Brain microvascular endothelial cell (primary cell): ENCODE measurements around the gene TRIM71.
"Not testable (repeated sequence)": the region's sequence is repeated elsewhere in the genome, so short reads cannot be mapped to it uniquely, and the experiment has no call there.

Source experiments
- DNase-seq: peaks from one replicate; pipeline ENCODE4 v3.0.0-alpha.2; 2020
- H3K27ac ChIP-seq: fragments of 250-450 bp; sonication (Bioruptor Pico); 2 replicates; pipeline ENCODE4 v1.5.1; 2020; ENCODE audit warnings: mild to moderate bottlenecking, moderate library complexity
- H3K27me3 ChIP-seq: fragments of 250-450 bp; sonication (Bioruptor Pico); replicated peaks from 2 replicates; pipeline ENCODE4 v1.5.1; 2020; ENCODE audit warnings: mild to moderate bottlenecking
- H3K36me3 ChIP-seq: fragments of 250-450 bp; sonication (Bioruptor Pico); replicated peaks from 2 replicates; pipeline ENCODE4 v1.5.1; 2020; ENCODE audit warnings: mild to moderate bottlenecking
- H3K4me3 ChIP-seq: 2 replicates; pipeline ENCODE4 v1.5.1; 2011; ENCODE audit warnings: low read depth, mild to moderate bottlenecking, control low read depth, low read length, moderate library complexity
- in situ Hi-C: cut with HindIII; loops from 2 replicates; pipeline ENCODE4 v1.10.0; 2017; ENCODE audit warnings: low sequenced_read_pairs, low pct_ligation_motif_present
- TF ChIP-seq, protein P1 (sequence below): IDR thresholded peaks from 2 replicates; pipeline ENCODE4 v1.5.1; 2011; ENCODE audit warnings: low read depth, mild to moderate bottlenecking, moderate library complexity, low read length, control low read depth, inconsistent platforms; ENCODE audit errors: missing control alignments

Gene TRIM71

DNA sequence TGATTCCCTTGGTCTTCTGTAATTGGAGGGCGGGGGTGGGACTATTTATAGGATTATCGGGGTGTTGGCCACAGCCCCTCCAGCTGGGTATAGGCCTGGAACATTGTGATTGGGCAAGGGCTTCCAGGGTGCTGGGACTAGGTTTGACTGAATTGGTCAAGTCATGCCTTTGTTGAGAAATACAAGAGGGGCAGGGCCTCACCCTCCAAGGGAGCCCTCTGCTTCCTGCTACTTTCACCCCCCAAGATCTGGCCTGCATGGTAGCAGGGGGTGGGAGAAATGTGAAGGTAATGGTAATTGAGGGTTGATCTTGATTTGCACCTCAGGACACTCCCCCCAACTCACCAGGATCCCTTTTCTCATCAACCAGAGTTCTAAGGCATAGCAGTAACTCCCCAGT, 25.2 kb downstream of the TRIM71 start:
- no peaks in the 10 kb centered on the region for H3K27me3 ChIP-seq
- no peak overlapping the region for H3K4me3 ChIP-seq
- in situ Hi-C loops: no loop called here
- H3K36me3 ChIP-seq: no peaks in the 10 kb centered on the region
- TF ChIP-seq, protein P1, sequence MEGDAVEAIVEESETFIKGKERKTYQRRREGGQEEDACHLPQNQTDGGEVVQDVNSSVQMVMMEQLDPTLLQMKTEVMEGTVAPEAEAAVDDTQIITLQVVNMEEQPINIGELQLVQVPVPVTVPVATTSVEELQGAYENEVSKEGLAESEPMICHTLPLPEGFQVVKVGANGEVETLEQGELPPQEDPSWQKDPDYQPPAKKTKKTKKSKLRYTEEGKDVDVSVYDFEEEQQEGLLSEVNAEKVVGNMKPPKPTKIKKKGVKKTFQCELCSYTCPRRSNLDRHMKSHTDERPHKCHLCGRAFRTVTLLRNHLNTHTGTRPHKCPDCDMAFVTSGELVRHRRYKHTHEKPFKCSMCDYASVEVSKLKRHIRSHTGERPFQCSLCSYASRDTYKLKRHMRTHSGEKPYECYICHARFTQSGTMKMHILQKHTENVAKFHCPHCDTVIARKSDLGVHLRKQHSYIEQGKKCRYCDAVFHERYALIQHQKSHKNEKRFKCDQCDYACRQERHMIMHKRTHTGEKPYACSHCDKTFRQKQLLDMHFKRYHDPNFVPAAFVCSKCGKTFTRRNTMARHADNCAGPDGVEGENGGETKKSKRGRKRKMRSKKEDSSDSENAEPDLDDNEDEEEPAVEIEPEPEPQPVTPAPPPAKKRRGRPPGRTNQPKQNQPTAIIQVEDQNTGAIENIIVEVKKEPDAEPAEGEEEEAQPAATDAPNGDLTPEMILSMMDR: no peak
- H3K27ac ChIP-seq: no peak overlapping the region
- DNase-seq: no peak

DNA sequence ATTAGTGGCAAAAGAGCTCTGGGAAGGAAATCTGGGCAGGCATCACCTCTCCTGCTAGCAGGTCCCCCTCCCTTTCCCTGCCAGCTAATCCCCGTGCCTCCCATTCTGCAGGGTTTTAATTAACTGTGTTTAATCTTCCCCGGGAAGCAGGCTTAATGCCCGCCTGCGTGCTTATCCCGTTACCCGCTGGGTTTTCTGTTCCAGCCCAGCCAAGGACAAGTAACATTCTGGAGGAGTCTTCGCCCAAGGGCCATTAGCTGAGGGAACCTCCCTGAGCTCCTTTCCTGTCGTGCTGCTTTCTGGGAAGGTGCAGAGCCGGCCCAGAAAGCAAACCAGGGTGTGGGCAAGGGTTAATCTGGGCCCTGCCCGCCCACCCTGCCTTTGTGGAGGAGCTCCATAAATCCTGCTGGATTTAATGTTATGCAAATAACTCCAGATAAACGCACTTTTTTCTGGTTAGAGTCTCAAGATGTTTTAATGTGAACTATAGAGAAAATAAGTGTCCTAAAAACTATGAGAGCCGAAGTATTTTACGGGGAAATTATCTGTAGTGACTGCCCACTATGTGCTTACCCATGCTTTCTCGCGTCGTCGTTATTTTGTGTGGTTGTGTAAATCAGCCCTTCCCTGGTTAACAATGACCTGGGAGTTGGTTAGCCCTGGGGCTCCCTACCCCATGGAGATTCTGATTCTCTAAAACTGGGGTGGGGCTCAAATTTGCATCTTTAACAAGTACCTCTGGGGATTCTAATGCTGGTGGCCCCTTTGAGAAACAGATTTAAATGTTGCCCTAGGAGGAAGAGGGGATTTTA, 25.9 kb downstream of the TRIM71 start:
- in situ Hi-C loops: no loop called here
- Histone ChIP-seq H3K27ac (no peak overlapping the region), H3K27me3 (no peaks in the 10 kb centered on the region), H3K4me3 (no peak overlapping the region), H3K36me3 (no peaks in the 10 kb centered on the region)
- no peak for DNase-seq
- TF ChIP-seq, protein P1: no peak

DNA sequence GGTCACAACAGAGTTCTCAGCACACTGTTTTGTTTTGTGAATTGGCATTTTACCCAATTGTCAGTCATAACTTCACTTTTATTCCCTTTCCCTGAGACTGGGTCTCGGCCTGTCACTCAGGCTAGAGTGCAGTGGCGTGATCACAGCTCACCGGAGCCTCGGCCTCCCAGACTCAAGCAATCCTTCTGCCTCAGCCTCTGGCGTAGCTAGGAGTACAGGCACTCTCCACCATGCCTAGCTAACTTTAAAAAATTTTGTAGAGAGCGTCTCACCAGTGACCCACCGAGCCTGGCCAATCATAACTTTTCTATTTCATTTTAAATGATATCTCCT, 26.5 kb downstream of the TRIM71 start:
- TF ChIP-seq, protein P1: no peak
- no peaks in the 10 kb centered on the region for H3K36me3 ChIP-seq
- no peak for DNase-seq
- H3K27me3 ChIP-seq: no peaks in the 10 kb centered on the region
- no peak overlapping the region for H3K4me3 ChIP-seq
- in situ Hi-C loops: no loop called here
- H3K27ac ChIP-seq: no peak overlapping the region

DNA sequence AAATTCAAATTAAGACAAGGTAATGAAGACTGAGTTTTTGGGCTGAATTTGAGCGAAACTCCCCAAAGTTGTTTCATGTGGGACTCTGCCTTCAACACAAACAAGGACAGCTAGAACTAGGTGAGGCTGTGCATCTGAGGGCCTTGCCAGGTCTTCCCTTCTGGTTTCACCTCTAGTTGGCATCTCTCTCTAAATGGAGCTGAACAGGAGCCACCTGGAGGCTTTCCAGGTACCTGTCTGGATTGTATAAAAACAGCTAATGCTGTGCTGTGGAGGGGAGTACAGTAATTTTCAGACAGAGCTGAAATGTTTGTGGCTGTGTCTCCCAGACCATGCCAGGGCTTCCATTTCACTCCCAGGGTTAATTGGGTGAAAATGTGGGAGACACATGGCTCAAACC, 27.1 kb downstream of the TRIM71 start:
- no peak overlapping the region for H3K4me3 ChIP-seq
- H3K27me3 ChIP-seq: no peaks in the 10 kb centered on the region
- no peaks in the 10 kb centered on the region for H3K36me3 ChIP-seq
- DNase-seq: no peak
- in situ Hi-C loops: no loop called here
- TF ChIP-seq, protein P1: no peak
- no peak overlapping the region for H3K27ac ChIP-seq

DNA sequence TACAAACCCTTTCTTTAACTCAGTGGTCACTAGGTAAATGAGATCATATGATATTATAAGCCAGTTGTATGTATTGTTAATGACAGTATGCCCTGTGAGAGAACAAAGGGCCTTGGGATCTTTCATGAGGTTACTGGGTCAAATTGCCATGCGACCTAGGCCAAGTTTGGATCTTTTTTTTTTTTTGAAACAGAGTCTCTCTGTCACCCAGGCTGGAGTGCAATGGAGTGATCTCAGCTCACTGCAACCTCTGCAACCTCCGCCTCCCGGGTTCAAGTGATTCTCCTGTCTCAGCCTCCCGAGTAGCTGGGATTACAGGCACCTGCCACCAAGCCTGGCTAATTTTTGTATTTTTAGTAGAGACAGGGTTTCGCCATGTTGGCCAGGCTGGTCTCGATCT, 27.7 kb downstream of the TRIM71 start:
- H3K27ac ChIP-seq, DNase-seq, H3K4me3 ChIP-seq, H3K36me3 ChIP-seq, H3K27me3 ChIP-seq, in situ Hi-C loops: not testable (repeated sequence)

DNA sequence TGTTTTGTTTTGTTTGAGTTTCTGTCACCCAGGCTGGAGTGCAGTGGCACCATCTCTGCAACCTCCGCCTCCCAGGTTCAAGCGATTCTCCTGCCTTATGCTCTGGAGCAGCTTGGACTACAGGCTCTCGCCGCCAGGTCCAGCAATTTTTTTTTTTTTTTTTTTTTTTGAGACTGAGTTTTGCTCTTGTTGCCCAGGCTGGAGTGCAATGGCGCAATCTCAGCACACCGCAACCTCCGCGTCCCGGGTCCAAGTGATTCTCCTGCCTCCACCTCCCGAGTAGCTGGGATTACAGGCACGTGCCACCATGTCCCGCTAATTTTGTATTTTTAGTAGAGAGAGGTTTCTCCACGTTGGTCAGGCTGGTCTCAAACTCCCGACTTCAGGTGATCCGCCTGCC, 29.2 kb downstream of the TRIM71 start:
- H3K36me3 ChIP-seq, H3K4me3 ChIP-seq, DNase-seq, H3K27ac ChIP-seq, H3K27me3 ChIP-seq, in situ Hi-C loops: not testable (repeated sequence)

DNA sequence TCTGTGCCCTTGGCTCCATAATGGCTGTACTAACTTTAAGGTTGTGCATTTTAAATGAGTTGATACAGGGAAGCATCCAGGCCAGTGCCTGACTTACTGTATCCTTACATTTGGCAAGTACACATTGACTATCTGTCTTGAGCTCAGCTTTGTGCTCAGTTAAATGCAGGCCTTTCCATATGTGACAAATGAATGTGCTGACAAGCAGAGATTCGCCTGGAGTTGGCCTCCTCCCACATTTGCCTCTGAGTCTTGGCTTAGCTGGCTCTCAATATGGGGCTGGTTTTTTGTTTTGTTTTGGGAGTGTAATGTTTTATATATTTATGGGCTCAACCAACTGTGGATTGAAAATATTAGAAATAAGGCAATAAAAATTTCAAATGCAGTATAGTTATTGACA, 29.7 kb downstream of the TRIM71 start:
- no peak overlapping the region for H3K4me3 ChIP-seq
- in situ Hi-C loops: no loop called here
- no peaks in the 10 kb centered on the region for H3K36me3 ChIP-seq
- TF ChIP-seq, protein P1: no peak
- H3K27me3 ChIP-seq: no peaks in the 10 kb centered on the region
- no peak for DNase-seq
- H3K27ac ChIP-seq: no peak overlapping the region
